Fibroblast of mammary gland (primary cell): ENCODE results near the gene UVSSA.
A peak's percentile ranks its signal among the peaks of the same experiment; 100 is the strongest.

Source experiments
- DNase-seq: peaks from one replicate; pipeline ENCODE4 v3.0.0-alpha.2; 2010; ENCODE audit warnings: low read depth
- H3K4me3 ChIP-seq: 2 replicates; pipeline ENCODE4 v1.5.1; 2011; ENCODE audit warnings: low read depth, mild to moderate bottlenecking, low read length, moderate library complexity; ENCODE audit not compliant: control insufficient read depth
- TF ChIP-seq, protein P1 (sequence below): conservative IDR thresholded peaks from 2 replicates; pipeline ENCODE4 v1.5.1; 2011; ENCODE audit warnings: low read depth, low read length, inconsistent platforms; ENCODE audit not compliant: control insufficient read depth, insufficient read depth

The UVSSA gene

GRCh38 chr4:1305261-1305711 lies 41.7 kb upstream of the UVSSA start:
- DNase-seq = no peak
- TF ChIP-seq, protein P1, sequence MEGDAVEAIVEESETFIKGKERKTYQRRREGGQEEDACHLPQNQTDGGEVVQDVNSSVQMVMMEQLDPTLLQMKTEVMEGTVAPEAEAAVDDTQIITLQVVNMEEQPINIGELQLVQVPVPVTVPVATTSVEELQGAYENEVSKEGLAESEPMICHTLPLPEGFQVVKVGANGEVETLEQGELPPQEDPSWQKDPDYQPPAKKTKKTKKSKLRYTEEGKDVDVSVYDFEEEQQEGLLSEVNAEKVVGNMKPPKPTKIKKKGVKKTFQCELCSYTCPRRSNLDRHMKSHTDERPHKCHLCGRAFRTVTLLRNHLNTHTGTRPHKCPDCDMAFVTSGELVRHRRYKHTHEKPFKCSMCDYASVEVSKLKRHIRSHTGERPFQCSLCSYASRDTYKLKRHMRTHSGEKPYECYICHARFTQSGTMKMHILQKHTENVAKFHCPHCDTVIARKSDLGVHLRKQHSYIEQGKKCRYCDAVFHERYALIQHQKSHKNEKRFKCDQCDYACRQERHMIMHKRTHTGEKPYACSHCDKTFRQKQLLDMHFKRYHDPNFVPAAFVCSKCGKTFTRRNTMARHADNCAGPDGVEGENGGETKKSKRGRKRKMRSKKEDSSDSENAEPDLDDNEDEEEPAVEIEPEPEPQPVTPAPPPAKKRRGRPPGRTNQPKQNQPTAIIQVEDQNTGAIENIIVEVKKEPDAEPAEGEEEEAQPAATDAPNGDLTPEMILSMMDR = no peak
- H3K4me3 ChIP-seq = no peak overlapping the region

DNA sequence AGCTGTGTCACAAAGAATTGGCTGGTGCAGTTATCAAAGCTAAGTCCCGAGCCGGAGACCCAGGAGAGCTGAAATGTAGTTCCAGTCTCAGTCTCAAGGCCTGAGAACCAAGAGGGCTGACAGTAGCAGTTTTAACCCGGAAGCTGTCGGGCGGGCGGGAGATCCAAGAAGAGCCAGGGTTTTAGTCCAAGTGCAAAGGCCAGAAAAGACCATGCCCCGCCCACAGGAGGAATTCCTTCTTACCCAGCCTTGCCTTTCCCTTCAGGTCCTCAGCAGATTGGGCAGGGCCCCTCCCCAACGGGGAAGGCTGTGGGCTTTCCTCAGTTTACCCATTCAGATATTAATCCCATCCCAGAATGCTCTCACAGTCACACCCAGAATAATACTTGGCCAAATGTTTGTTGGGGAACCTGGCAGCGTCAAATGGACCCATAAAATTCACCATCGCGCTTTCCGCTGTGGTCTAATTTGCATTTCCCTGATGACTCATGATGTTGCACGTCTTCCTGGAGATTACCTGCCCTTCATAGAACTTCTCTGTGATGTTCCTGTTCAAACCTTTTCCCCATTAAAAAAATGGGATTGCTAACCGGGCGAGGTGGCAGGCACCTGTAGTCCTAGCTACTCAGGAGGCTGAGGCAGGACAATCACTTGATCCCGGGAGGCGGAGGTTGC lies 41.1 kb upstream of the UVSSA start:
- DNase-seq = no peak
- no peak overlapping the region for H3K4me3 ChIP-seq
- TF ChIP-seq, protein P1 = no peak

DNA sequence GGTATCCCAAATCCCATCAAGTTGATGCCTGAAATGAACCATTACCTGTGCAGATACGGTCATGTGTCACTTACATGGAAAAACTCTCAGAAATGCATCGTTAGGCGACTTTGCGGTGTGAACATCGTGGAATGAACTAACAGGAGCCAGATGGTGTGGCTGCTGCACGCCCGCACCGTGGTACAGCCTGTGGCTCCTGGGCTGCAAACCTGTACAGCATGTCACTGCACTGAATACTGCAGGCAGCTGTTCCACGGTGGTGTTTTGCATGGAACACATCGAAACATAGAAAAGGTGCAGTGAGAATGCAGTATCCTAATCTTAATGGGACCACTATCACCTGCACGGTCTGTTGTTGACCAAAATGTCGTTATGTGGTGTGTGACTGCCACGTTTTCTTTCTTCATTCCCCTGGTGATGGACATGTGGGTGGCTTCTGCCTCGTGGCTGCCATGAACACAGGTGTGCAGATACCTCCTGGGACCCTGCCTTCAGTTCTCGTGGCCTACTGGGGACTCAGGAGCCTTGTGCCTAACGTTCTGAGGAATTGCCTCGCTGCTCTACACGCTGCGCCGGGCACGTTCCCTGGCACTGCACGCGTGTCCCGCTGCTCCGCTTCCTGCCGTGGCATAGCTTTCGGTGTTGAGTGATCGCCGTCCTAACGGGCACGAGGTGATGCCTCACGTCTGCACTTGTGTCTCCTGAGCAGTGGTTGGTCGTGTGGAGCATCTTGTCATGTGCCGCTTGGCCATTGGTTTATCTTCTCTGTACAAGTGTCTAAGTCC lies 38.9 kb upstream of the UVSSA start:
- no peak overlapping the region for H3K4me3 ChIP-seq
- no peak for DNase-seq
- TF ChIP-seq, protein P1 = no peak

DNA sequence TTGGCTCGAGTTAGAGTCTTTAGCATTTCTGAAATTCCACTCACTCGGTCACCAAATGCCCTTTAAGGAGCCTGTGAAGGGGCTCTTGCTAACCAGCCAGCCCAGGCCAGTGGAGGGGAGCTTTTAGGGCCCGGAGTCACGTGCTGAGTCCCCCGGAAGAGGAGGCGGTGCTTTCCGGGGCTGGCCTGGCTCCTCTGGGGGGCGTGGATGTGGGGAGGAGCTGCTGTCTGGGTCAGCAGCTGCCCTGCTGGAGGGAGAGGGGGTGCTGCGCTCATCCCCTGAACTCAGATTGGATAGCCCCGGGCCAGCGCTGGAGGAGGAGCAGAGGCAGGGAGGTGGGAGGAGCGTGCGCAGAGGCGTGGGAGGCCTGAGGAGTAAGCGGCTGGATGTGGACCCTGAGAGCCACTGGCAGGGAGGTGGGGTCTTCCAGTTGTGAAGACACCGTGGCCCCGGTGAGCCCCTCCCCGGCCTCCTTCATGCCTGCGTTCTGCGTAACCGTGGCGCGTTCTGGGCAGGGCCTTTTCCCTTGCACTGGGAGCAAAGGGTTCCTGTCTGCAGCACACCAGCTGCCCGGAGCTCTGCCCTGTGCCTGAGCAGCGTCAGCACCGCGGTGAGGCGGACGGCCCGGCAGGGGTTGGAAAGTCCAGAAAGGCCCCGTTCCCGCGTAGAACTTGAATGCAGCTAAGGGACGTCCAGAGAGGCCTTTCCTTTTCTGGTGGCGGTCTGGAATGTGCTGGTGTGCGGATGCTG lies 37.6 kb upstream of the UVSSA start:
- peak; percentile 93 for DNase-seq
- TF ChIP-seq, protein P1 = no peak
- peak overlapping the region; percentile 58 for H3K4me3 ChIP-seq

DNA sequence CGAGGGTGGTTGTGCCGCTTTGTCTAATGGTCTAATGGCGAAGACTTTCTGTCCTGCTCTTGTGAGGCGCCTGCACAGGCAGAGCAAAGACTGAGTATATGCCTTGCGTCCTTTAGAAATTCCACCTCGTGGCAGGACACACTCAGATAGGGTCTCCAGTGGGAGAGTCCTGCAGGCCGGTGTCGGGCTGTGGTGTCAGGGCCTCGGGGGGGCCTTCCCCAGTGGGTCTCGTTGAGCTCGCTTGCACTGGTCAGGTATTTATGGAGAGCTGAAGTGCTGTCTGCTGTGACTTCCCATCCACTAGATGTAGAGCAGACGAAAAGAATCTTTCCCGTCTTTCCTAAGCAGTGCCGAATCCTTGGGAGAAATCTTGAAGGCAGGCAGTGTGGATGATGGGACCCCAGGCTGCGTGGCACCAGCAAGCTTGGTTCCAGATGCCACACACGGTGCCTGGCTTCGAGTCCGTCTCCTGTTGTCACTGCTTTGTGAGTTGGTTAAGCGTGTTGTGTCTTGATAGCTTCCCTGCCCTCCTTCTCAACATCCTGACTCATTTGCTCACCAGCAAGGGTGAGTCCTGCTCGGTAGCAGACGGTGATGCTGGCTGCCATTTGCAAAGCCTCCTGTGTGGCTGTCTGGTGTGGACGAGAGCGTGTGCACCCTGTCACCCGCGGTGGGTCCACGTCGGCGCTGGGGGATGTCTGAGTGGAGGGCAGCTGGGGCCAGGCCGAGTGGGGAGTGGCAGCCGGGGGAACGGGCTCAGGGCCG lies 36.8 kb upstream of the UVSSA start:
- H3K4me3 ChIP-seq = peak overlapping the region; percentile 58
- DNase-seq = peak; percentile 57
- TF ChIP-seq, protein P1 = no peak
